ENCODE measurements around the gene FARS2. TPM values are rescaled to one million over a fixed set of nuclear protein-coding genes. Genes with fewer than 3 reads are reported as not detected.

FARS2 gene
- total and polyA plus RNA-seq, 7 donors: 8.1 to 21.0 (median 12.5) TPM

- 80 to 92% methylated on average over 3 of the region's 3 CpGs for WGBS, 2 donors
- Histone ChIP-seq H3K4me1 (peaks cover 0 to 12% (median 4%) of the 10 kb centered on the region in 4 donors), H3K27me3 (no peaks in the 10 kb centered on the region), H3K27ac (no peak overlapping the region), H3K4me3 (no peak overlapping the region), H3K36me3 (no peaks in the 10 kb centered on the region), H3K9me3 (no peaks in the 10 kb centered on the region)
- intact Hi-C loops (cut with DNase I): no loop called here
- no peak for TF ChIP-seq POLR2AphosphoS5 (IDR thresholded peaks at IDR 0.05)
- TF ChIP-seq, protein P1, sequence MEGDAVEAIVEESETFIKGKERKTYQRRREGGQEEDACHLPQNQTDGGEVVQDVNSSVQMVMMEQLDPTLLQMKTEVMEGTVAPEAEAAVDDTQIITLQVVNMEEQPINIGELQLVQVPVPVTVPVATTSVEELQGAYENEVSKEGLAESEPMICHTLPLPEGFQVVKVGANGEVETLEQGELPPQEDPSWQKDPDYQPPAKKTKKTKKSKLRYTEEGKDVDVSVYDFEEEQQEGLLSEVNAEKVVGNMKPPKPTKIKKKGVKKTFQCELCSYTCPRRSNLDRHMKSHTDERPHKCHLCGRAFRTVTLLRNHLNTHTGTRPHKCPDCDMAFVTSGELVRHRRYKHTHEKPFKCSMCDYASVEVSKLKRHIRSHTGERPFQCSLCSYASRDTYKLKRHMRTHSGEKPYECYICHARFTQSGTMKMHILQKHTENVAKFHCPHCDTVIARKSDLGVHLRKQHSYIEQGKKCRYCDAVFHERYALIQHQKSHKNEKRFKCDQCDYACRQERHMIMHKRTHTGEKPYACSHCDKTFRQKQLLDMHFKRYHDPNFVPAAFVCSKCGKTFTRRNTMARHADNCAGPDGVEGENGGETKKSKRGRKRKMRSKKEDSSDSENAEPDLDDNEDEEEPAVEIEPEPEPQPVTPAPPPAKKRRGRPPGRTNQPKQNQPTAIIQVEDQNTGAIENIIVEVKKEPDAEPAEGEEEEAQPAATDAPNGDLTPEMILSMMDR (IDR thresholded peaks at IDR 0.05): no peak
- no peak for TF ChIP-seq POLR2A (IDR thresholded peaks at IDR 0.05)
- no peak for TF ChIP-seq EP300 (IDR thresholded peaks at IDR 0.05)
- no peak for DNase-seq
Observed at GRCh38 chr6:5567352-5567751, 306.0 kb downstream of the FARS2 start.

DNA sequence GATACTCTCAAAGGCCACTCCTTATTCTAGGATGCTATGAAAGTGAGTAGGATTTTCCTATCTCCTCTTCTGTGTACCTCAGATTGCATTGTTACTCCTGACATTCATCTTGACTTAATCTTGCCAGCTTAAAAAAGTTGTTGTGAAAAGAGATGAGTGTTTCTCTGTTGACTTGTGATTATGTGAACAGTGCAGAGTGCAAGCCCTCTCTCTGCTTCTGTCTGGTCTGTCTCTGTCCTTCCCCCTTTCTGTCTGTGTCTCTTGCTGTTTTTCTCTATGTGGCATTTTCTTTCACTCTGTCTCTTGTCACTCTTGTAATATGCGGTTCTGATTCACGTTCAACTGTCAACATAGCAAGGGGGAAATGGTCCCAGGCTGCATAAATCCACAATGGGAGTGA, 306.6 kb downstream of the FARS2 start:
- Histone ChIP-seq H3K36me3 (no peaks in the 10 kb centered on the region), H3K9me3 (no peaks in the 10 kb centered on the region), H3K4me1 (peaks cover 0 to 12% (median 4%) of the 10 kb centered on the region in 4 donors), H3K27ac (no peak overlapping the region), H3K27me3 (no peaks in the 10 kb centered on the region), H3K4me3 (no peak overlapping the region)
- WGBS, 2 donors: 82 to 94% methylated on average over 2 of the region's 2 CpGs
- no peak for DNase-seq
- TF ChIP-seq POLR2AphosphoS5 (IDR thresholded peaks at IDR 0.05) (no peak), EP300 (IDR thresholded peaks at IDR 0.05) (no peak), POLR2A (IDR thresholded peaks at IDR 0.05) (no peak)
- TF ChIP-seq, protein P1 (IDR thresholded peaks at IDR 0.05): no peak
- intact Hi-C loops (cut with DNase I): no loop called here

DNA sequence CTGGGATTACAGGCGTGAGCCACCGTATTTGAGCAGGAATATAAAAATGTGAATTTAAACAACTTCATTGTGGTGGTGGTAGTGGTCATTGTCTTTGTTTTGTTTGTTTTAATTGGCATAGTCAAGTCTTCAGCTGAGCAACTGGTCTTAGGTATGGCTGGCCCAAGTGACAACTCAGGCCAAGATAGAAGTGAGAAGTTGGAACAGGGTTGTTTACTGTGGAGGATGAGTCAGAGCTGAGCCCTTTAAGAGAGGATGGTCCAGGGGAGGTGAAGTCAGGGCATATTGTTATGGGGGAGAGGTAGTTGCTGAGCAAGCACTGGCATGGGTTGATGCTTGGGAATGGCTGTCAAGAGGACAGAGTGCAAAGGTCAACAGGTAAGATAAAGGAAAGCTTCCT, 308.2 kb downstream of the FARS2 start:
- H3K27me3 ChIP-seq: no peaks in the 10 kb centered on the region
- intact Hi-C loops (cut with DNase I): no loop called here
- WGBS, 2 donors: 96 to 99% methylated on average over 2 of the region's 2 CpGs

DNA sequence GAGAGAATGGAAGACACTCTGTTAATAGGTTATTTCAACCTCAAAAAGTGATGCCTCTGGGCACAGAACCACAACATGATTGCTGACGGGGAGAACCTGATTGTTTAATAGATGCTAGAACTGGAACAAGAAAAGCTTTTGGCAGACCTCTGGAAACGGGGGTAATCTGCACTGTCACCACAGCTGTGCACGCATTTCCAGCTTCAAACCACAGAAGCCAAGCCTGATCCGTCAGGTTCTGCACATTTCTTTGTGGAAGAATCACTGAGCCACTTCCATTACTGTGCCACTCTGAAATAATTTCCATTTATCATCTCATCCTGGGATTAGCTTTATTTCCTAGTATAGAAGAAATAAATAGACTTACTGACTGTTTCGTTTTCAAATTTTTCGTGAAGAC, 309.3 kb downstream of the FARS2 start:
- no peak for TF ChIP-seq POLR2A (IDR thresholded peaks at IDR 0.05)
- no peak for TF ChIP-seq POLR2AphosphoS5 (IDR thresholded peaks at IDR 0.05)
- TF ChIP-seq EP300 (IDR thresholded peaks at IDR 0.05): no peak
- TF ChIP-seq, protein P1 (IDR thresholded peaks at IDR 0.05): no peak
- Histone ChIP-seq H3K36me3 (no peaks in the 10 kb centered on the region), H3K4me1 (peaks cover 0 to under 1% (median 0%) of the 10 kb centered on the region in 4 donors), H3K27me3 (no peaks in the 10 kb centered on the region), H3K4me3 (no peak overlapping the region), H3K9me3 (no peaks in the 10 kb centered on the region), H3K27ac (no peak overlapping the region)
- WGBS, 2 donors: 74 to 91% methylated on average over 6 of the region's 6 CpGs
- intact Hi-C loops (cut with DNase I): no loop called here
- DNase-seq: no peak

More for the DNA sequence above, 308.2 kb downstream of the FARS2 start:
- TF ChIP-seq EP300 (IDR thresholded peaks at IDR 0.05) (no peak), POLR2A (IDR thresholded peaks at IDR 0.05) (no peak), POLR2AphosphoS5 (IDR thresholded peaks at IDR 0.05) (no peak)
- TF ChIP-seq, protein P1 (IDR thresholded peaks at IDR 0.05): no peak
- Histone ChIP-seq H3K4me3 (no peak overlapping the region), H3K36me3 (no peaks in the 10 kb centered on the region), H3K27ac (no peak overlapping the region), H3K4me1 (peaks cover 0 to 12% (median 4%) of the 10 kb centered on the region in 4 donors), H3K9me3 (no peaks in the 10 kb centered on the region)
- DNase-seq: no peak
